ENCODE results near the gene PPA2.

The PPA2 gene

DNA sequence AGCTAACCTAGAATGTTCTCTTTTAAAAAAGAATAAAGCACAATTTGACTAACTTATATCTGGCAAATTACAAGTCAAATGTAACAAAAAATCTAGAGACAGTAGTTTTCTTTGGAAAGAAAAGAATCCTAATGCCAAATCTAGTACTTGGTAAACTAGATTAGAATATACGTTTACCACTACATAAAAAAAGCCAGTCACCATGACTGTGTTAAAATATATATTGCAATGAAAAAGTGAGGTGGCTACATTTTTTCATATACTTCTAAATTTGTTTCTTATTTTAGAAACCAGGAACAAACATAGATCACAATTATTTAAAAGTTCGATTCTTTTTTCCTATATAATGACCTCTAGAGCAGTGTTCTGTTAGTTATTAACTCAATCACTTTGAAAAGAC is 29.6 kb upstream of the PPA2 start:
- DNase-seq (ENCODE audit: low read depth): no peak
- H3K4me3 ChIP-seq (ENCODE audit: low read depth, low read length): no peak overlapping the region
- TF ChIP-seq, protein P1, sequence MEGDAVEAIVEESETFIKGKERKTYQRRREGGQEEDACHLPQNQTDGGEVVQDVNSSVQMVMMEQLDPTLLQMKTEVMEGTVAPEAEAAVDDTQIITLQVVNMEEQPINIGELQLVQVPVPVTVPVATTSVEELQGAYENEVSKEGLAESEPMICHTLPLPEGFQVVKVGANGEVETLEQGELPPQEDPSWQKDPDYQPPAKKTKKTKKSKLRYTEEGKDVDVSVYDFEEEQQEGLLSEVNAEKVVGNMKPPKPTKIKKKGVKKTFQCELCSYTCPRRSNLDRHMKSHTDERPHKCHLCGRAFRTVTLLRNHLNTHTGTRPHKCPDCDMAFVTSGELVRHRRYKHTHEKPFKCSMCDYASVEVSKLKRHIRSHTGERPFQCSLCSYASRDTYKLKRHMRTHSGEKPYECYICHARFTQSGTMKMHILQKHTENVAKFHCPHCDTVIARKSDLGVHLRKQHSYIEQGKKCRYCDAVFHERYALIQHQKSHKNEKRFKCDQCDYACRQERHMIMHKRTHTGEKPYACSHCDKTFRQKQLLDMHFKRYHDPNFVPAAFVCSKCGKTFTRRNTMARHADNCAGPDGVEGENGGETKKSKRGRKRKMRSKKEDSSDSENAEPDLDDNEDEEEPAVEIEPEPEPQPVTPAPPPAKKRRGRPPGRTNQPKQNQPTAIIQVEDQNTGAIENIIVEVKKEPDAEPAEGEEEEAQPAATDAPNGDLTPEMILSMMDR (IDR thresholded peaks at IDR 0.05; ENCODE audit: insufficient read depth, low read depth, low read length, missing control alignments): no peak

DNA sequence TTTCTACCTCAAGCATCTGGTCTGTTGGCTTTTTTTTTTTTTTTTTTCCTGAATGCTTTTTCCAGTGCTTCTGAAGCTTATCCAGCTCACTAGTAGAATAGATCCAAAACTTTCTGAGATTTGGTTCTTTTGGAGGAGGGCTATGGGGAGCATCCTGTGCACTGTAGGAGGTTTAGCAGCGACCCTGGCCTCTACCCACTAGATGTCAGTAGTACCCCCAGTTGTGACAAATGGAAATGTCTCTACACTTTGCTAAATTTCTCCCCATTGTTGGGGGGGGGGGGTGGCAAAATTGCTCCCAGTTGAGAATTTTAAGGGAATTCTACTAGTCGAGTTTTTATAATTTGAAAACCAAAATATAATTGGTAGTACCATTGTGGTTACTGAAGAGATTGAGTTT is 23.0 kb upstream of the PPA2 start:
- no peak overlapping the region for H3K4me3 ChIP-seq (ENCODE audit: low read depth, low read length)
- no peak for DNase-seq (ENCODE audit: low read depth)
- TF ChIP-seq, protein P1 (IDR thresholded peaks at IDR 0.05; ENCODE audit: insufficient read depth, low read depth, low read length, missing control alignments): peak; percentile 16

DNA sequence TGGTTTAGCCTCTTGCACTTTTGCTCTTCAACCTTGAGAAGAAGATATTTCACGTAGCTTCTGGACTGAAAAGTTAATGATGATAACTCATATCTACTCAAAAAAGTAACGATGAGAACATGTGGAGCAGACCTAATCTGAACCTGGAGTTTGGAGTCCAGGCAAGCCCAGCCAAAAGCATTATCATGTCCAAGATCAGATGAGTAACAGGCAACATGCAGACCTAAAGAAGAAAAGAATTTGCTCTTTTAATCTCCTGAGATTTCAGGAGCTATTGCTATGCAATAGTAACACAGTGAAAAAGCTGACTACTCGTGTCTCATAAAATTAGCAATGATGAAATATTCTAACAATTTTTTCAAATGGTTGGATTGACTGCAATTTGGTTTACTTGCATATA is 21.8 kb upstream of the PPA2 start:
- TF ChIP-seq, protein P1 (IDR thresholded peaks at IDR 0.05; ENCODE audit: insufficient read depth, low read depth, low read length, missing control alignments): no peak
- H3K4me3 ChIP-seq (ENCODE audit: low read depth, low read length): no peak overlapping the region
- no peak for DNase-seq (ENCODE audit: low read depth)

DNA sequence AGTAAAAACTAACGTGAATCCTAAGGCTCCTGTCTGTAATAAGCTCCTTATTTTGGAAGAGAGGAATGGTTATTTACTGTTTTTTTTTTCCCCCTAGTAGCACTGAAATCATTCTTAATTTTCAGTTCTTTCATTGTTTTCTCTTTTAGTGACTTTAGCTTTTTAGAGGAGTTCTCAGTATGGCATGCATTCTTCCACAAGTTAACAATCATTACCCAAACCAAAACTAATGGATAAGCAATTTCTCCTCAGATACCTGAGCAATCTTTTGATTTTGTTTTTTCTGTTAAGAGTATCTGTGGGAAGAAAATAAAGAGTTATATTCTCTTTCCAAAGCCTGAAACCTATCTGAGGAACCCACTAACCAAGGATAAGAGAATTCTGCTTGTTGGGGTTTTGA is 16.7 kb upstream of the PPA2 start:
- H3K4me3 ChIP-seq (ENCODE audit: low read depth, low read length): no peak overlapping the region
- TF ChIP-seq, protein P1 (IDR thresholded peaks at IDR 0.05; ENCODE audit: insufficient read depth, low read depth, low read length, missing control alignments): no peak
- DNase-seq (ENCODE audit: low read depth): no peak

DNA sequence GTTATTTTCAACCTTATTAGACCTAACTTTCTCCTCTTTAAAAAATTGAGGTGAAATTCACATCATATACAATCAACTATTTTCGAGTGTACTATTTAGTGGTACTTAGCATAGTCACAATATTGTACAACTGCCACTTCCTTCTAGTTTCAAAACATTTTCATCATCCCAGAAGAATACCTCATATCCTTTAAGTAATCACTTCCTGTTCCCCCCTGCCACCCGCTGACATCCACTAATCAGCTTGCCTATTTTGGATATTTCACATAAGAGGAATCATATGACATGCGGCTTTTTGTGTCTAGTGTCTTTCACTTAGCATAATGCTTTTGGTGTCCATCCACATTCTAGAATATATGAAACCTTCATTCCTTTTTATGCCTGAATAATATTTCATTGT is 10.0 kb upstream of the PPA2 start:
- DNase-seq (ENCODE audit: low read depth): no peak
- H3K4me3 ChIP-seq (ENCODE audit: low read depth, low read length): no peak overlapping the region
- TF ChIP-seq, protein P1 (IDR thresholded peaks at IDR 0.05; ENCODE audit: insufficient read depth, low read depth, low read length, missing control alignments): no peak

DNA sequence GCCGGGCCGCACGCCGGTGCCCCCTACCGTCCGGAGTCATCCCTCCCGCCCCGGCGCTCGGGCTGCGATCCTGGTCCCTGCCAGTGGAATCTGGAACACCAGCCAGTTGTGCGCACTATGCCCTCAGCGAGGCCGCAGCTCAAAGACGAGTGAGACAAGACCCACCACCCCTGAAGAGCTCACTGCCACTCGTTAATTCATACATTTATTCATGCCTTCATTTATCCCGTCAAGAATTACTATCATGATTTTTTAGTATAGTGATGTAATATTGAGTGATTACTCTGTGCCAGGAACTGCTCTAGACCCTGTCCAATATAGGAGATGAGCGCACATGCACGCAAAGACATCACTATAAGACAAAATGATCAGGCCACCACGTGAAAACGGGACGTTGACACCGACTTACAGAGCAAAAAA is 247 bp upstream of the PPA2 start:
- peak overlapping the region; percentile 98 for H3K4me3 ChIP-seq (ENCODE audit: low read depth, low read length)
- DNase-seq (ENCODE audit: low read depth): no peak

DNA sequence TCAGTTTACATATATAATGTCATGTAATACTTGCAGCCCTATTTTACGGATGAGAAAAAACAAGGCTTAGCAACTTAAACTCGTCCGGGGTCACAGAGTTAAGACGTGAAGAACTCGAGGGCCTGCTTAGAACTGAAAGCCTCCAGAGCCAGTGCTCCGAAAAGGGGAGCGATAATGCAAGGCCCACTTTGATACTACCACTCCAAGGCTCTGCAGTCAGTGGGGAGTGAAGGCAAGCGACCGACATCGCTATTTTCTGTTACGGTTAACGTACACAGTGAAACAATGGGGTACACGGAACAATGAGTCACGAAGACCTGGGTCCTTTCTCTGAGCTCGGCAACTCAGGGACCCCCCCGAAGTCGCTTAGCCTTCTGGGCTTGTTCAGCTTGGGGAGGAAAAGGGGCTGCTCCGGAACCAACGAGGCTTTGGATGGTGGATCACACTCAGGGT is 965 bp downstream of the PPA2 start:
- H3K4me3 ChIP-seq (ENCODE audit: low read depth, low read length): peak overlapping the region; percentile 98
- TF ChIP-seq, protein P1 (IDR thresholded peaks at IDR 0.05; ENCODE audit: insufficient read depth, low read depth, low read length, missing control alignments): no peak
- no peak for DNase-seq (ENCODE audit: low read depth)

More for the DNA sequence above, 247 bp upstream of the PPA2 start:
- TF ChIP-seq, protein P1 (IDR thresholded peaks at IDR 0.05; ENCODE audit: insufficient read depth, low read depth, low read length, missing control alignments): peak; percentile 94

Data from GM12865 (cell line).